MM.1S (cell line): ENCODE measurements around the gene JADE1.

ENCODE experiments used
- EZH2 ChIP-seq: fragments of 300-600 bp; sonication (generic); optimal IDR thresholded peaks from 2 replicates; pipeline ENCODE3; 2017; ENCODE audit warnings: low read depth, mild to moderate bottlenecking, antibody characterized with exemption, low read length, mixed read lengths
- TF ChIP-seq, protein P1 (sequence below): fragments of 300-600 bp; sonication (generic); IDR thresholded peaks from 2 replicates; pipeline ENCODE4 v1.5.1; 2016; ENCODE audit warnings: antibody characterized with exemption, low read length, mixed read lengths

- TF ChIP-seq, protein P1, sequence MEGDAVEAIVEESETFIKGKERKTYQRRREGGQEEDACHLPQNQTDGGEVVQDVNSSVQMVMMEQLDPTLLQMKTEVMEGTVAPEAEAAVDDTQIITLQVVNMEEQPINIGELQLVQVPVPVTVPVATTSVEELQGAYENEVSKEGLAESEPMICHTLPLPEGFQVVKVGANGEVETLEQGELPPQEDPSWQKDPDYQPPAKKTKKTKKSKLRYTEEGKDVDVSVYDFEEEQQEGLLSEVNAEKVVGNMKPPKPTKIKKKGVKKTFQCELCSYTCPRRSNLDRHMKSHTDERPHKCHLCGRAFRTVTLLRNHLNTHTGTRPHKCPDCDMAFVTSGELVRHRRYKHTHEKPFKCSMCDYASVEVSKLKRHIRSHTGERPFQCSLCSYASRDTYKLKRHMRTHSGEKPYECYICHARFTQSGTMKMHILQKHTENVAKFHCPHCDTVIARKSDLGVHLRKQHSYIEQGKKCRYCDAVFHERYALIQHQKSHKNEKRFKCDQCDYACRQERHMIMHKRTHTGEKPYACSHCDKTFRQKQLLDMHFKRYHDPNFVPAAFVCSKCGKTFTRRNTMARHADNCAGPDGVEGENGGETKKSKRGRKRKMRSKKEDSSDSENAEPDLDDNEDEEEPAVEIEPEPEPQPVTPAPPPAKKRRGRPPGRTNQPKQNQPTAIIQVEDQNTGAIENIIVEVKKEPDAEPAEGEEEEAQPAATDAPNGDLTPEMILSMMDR = no peak
- no peak for TF ChIP-seq EZH2
These were observed 60.4 kb downstream of the JADE1 start for GRCh38 chr4:128869776-128870509.
